HG02943 (cell line): ENCODE data around the gene NXPE3.

Experiments used
- ATAC-seq: cut with Tn5 transposase; IDR thresholded peaks from one replicate; pipeline ENCODE4 v1.9.1; 2021; ENCODE audit warnings: mild to moderate bottlenecking, low read depth, moderate library complexity; ENCODE audit not compliant: unreplicated experiment

NXPE3 gene

GRCh38 chr3:101827211-101828174 is 48.5 kb downstream of the NXPE3 start:
- ATAC-seq = peak; percentile 92

- ATAC-seq = no peak
Observed at GRCh38 chr3:101828276-101828675, 49.3 kb downstream of the NXPE3 start.

GRCh38 chr3:101828691-101829436 is 49.9 kb downstream of the NXPE3 start:
- ATAC-seq = peak; percentile 38

GRCh38 chr3:101829437-101829830 is 50.4 kb downstream of the NXPE3 start:
- no peak for ATAC-seq

GRCh38 chr3:101829874-101830273 is 50.9 kb downstream of the NXPE3 start:
- no peak for ATAC-seq

- ATAC-seq = no peak
Observed at GRCh38 chr3:101833446-101833974, 54.5 kb downstream of the NXPE3 start.

GRCh38 chr3:101835676-101836075 is 56.7 kb downstream of the NXPE3 start:
- no peak for ATAC-seq

- no peak for ATAC-seq
Observed at GRCh38 chr3:101836160-101836559, 57.1 kb downstream of the NXPE3 start.

GRCh38 chr3:101836652-101837598 is 57.9 kb downstream of the NXPE3 start:
- no peak for ATAC-seq

- ATAC-seq = no peak
Observed at GRCh38 chr3:101838691-101839090, 59.7 kb downstream of the NXPE3 start.

GRCh38 chr3:101840066-101840465 is 61.1 kb downstream of the NXPE3 start:
- no peak for ATAC-seq

GRCh38 chr3:101842245-101842934 is 63.4 kb downstream of the NXPE3 start:
- no peak for ATAC-seq

- ATAC-seq = no peak
Observed at GRCh38 chr3:101842935-101843330, 63.9 kb downstream of the NXPE3 start.

GRCh38 chr3:101845425-101845824 is 66.4 kb downstream of the NXPE3 start:
- ATAC-seq = no peak

GRCh38 chr3:101846709-101847108 is 67.7 kb downstream of the NXPE3 start:
- ATAC-seq = no peak

- ATAC-seq = no peak
Observed at GRCh38 chr3:101847328-101847727, 68.3 kb downstream of the NXPE3 start.

GRCh38 chr3:101848326-101848725 is 69.3 kb downstream of the NXPE3 start:
- no peak for ATAC-seq

- ATAC-seq = peak; percentile 71
Observed at GRCh38 chr3:101848754-101849713, 70.0 kb downstream of the NXPE3 start, which contains the start of gene NFKBIZ. TSS of gene NFKBIZ (plus strand) at chr3:101849514. CDS start at chr3:101849629, 115 bp downstream.
